ENCODE data around the gene JOSD1.
"Not testable (repeated sequence)": the region's sequence is repeated elsewhere in the genome, so short reads cannot be mapped to it uniquely, and the experiment has no call there.

The JOSD1 gene

GRCh38 chr22:38685761-38686160 is 15.0 kb downstream of the JOSD1 start:
- DNase-seq (ENCODE audit: low read depth in 2 of 2) = no peak

GRCh38 chr22:38684895-38685294 is 15.8 kb downstream of the JOSD1 start:
- DNase-seq (ENCODE audit: low read depth in 2 of 2) = no peak

- peak; percentile 63 to 75 for DNase-seq (ENCODE audit: low read depth in 2 of 2)
These were observed 19.0 kb downstream of the JOSD1 start, which contains the start of gene TOMM22 for GRCh38 chr22:38681582-38682335. TOMM22 (plus strand) TSS chr22:38681957; CDS start chr22:38681979, 22 bp downstream.

- DNase-seq (ENCODE audit: low read depth in 2 of 2) = no peak
These were observed 24.9 kb downstream of the JOSD1 start for GRCh38 chr22:38675833-38676232.

GRCh38 chr22:38674888-38675287 is 25.9 kb downstream of the JOSD1 start:
- DNase-seq (ENCODE audit: low read depth in 2 of 2) = no peak

- DNase-seq (ENCODE audit: low read depth in 2 of 2) = peak in 1 of 2 donors; percentile 15
These were observed 43.5 kb downstream of the JOSD1 start for GRCh38 chr22:38657045-38657909.

- peak; percentile 75 to 80 for DNase-seq (ENCODE audit: low read depth in 2 of 2)
These were observed 44.3 kb downstream of the JOSD1 start, which contains the start of the genes CBY1 and FAM227A for GRCh38 chr22:38656256-38657044. CBY1 (plus strand) TSS chr22:38656638; CDS start chr22:38668055, 11,417 bp downstream. FAM227A (minus strand) TSS chr22:38656392; CDS start chr22:38650168, 6,224 bp downstream.

GRCh38 chr22:38655519-38656255 is 45.1 kb downstream of the JOSD1 start:
- DNase-seq (ENCODE audit: low read depth in 2 of 2) = no peak

- no peak for DNase-seq (ENCODE audit: low read depth in 2 of 2)
These were observed 47.0 kb downstream of the JOSD1 start for GRCh38 chr22:38653741-38654140.

GRCh38 chr22:38652859-38653258 is 47.9 kb downstream of the JOSD1 start:
- DNase-seq (ENCODE audit: low read depth in 2 of 2) = no peak

- DNase-seq (ENCODE audit: low read depth in 2 of 2) = no peak
These were observed 50.8 kb downstream of the JOSD1 start for GRCh38 chr22:38649841-38650522.

- no peak for DNase-seq (ENCODE audit: low read depth in 2 of 2)
These were observed 55.3 kb downstream of the JOSD1 start for GRCh38 chr22:38645430-38645829.

GRCh38 chr22:38644245-38644644 is 56.5 kb downstream of the JOSD1 start:
- DNase-seq (ENCODE audit: low read depth in 2 of 2) = not testable (repeated sequence)

GRCh38 chr22:38641476-38642040 is 59.2 kb downstream of the JOSD1 start:
- no peak for DNase-seq (ENCODE audit: low read depth in 2 of 2)

GRCh38 chr22:38638728-38639127 is 62.0 kb downstream of the JOSD1 start:
- DNase-seq (ENCODE audit: low read depth in 2 of 2) = no peak

GRCh38 chr22:38638216-38638615 is 62.5 kb downstream of the JOSD1 start:
- DNase-seq (ENCODE audit: low read depth in 2 of 2) = no peak
